Peyer's patch (tissue), 4 donors: ENCODE measurements around the gene SSU72. TPM values are rescaled to one million over a fixed set of nuclear protein-coding genes. Genes with fewer than 3 reads are reported as not detected.
A peak's percentile ranks its signal among the peaks of the same experiment; 100 is the strongest.
"Not testable (repeated sequence)": the region's sequence is repeated elsewhere in the genome, so short reads cannot be mapped to it uniquely, and the experiment has no call there.

Experiments
- DNase-seq, 3 donors: peaks; one replicate each; pipeline ENCODE4 v3.0.0-alpha.2; 2017 to 2019
- H3K27ac ChIP-seq, 4 donors: fragments of 200-600 bp; sonication (generic); one replicate each; pipeline ENCODE4 v1.5.1; 2016 to 2019
- H3K27me3 ChIP-seq, 2 donors: fragments of 200-600 bp; sonication (generic); one replicate each; pipeline ENCODE4 v1.5.1; 2019
- H3K36me3 ChIP-seq, 3 donors: fragments of 200-600 bp; sonication (generic); one replicate each; pipeline ENCODE4 v1.5.1; 2016 to 2019
- H3K4me1 ChIP-seq, 4 donors: fragments of 200-600 bp; sonication (generic); one replicate each; pipeline ENCODE4 v1.5.1; 2016 to 2019
- H3K4me3 ChIP-seq, 4 donors: fragments of 200-600 bp; sonication (generic); 1 replicate in 3 of 4; 2 replicates in 1 of 4; pipeline ENCODE4 v1.5.1; 2016 to 2019; ENCODE audit warnings: mild to moderate bottlenecking in 1 of 4
- H3K9me3 ChIP-seq, 4 donors: fragments of 200-600 bp; sonication (generic); one replicate each; pipeline ENCODE4 v1.5.1; 2016 to 2019; ENCODE audit warnings: mild to moderate bottlenecking in 1 of 4
- CTCF ChIP-seq, 6 experiments: fragments of 450-650 bp in 4 of 6; fragments of 200-600 bp in 2 of 6; sonication (generic) in 1 of 6; IDR thresholded peaks; one replicate each; pipeline ENCODE4 v1.5.1; 2017 to 2019; ENCODE audit warnings: antibody characterized with exemption in 6 of 6, mild to moderate bottlenecking in 3 of 6, moderate library complexity in 1 of 6
- POLR2A ChIP-seq, 2 donors: fragments of 450-650 bp; IDR thresholded peaks; one replicate each; pipeline ENCODE4 v1.5.1; 2017; ENCODE audit warnings: antibody characterized with exemption in 2 of 2, mild to moderate bottlenecking in 2 of 2, moderate library complexity in 2 of 2
- total RNA-seq, 4 donors: library from RNA; depleted of rRNA; stranded (reverse); fragments of >200 nt; gene quantifications; one replicate each; pipeline ENCODE4 v1.1.0, GENCODE V29; 2016

SSU72 gene
- total RNA-seq, 4 donors from 2014 or later: 146 to 182 (median 163) TPM

GRCh38 chr1:1597275-1597930 is 22.7 kb upstream of the SSU72 start:
- H3K4me3 ChIP-seq: no peak overlapping the region
- H3K27ac ChIP-seq: no peak overlapping the region
- DNase-seq: peak in 1 of 3 donors; percentile 54
- H3K9me3 ChIP-seq: no peaks in the 10 kb centered on the region
- H3K4me1 ChIP-seq: peaks cover 0 to 22% (median 6%) of the 10 kb centered on the region in 4 donors
- peaks cover 0 to 14% of the 10 kb centered on the region in 2 donors for H3K27me3 ChIP-seq
- peak in 3 of 6 experiments; percentile 42 to 47 (median 46) for TF ChIP-seq CTCF (IDR thresholded peaks at IDR 0.05)
- no peak for TF ChIP-seq POLR2A (IDR thresholded peaks at IDR 0.05)
- H3K36me3 ChIP-seq: no peaks in the 10 kb centered on the region

GRCh38 chr1:1596493-1597274 is 22.0 kb upstream of the SSU72 start:
- no peak for TF ChIP-seq POLR2A (IDR thresholded peaks at IDR 0.05)
- TF ChIP-seq CTCF (IDR thresholded peaks at IDR 0.05): no peak
- no peak for DNase-seq
- no peak overlapping the region for H3K4me3 ChIP-seq
- peaks cover 0 to 14% of the 10 kb centered on the region in 2 donors for H3K27me3 ChIP-seq
- no peaks in the 10 kb centered on the region for H3K9me3 ChIP-seq
- H3K4me1 ChIP-seq: peaks cover 0 to 22% (median 6%) of the 10 kb centered on the region in 4 donors
- no peaks in the 10 kb centered on the region for H3K36me3 ChIP-seq
- H3K27ac ChIP-seq: no peak overlapping the region

GRCh38 chr1:1595341-1595740 is 20.7 kb upstream of the SSU72 start:
- Histone ChIP-seq H3K27me3 (peaks cover 0 to 11% of the 10 kb centered on the region in 2 donors), H3K4me1 (peaks cover 0 to 17% (median 5%) of the 10 kb centered on the region in 4 donors)
- H3K9me3 ChIP-seq, H3K27ac ChIP-seq, H3K36me3 ChIP-seq, DNase-seq, H3K4me3 ChIP-seq: not testable (repeated sequence)

- no peaks in the 10 kb centered on the region for H3K9me3 ChIP-seq
- no peak for DNase-seq
- H3K27ac ChIP-seq: no peak overlapping the region
- no peak overlapping the region for H3K4me3 ChIP-seq
- H3K4me1 ChIP-seq: peaks cover 0 to 14% (median 4%) of the 10 kb centered on the region in 4 donors
- H3K36me3 ChIP-seq: no peaks in the 10 kb centered on the region
- H3K27me3 ChIP-seq: peaks cover 0 to 8% of the 10 kb centered on the region in 2 donors
- TF ChIP-seq POLR2A (IDR thresholded peaks at IDR 0.05) (no peak), CTCF (IDR thresholded peaks at IDR 0.05) (no peak)
Observed at GRCh38 chr1:1594602-1595260, 20.1 kb upstream of the SSU72 start.

GRCh38 chr1:1593834-1594601 is 19.4 kb upstream of the SSU72 start:
- no peak overlapping the region for H3K27ac ChIP-seq
- no peaks in the 10 kb centered on the region for H3K9me3 ChIP-seq
- TF ChIP-seq POLR2A (IDR thresholded peaks at IDR 0.05) (no peak), CTCF (IDR thresholded peaks at IDR 0.05) (no peak)
- no peak overlapping the region for H3K4me3 ChIP-seq
- peaks cover 0 to 9% (median 1%) of the 10 kb centered on the region in 4 donors for H3K4me1 ChIP-seq
- H3K27me3 ChIP-seq: peaks cover 0 to 5% of the 10 kb centered on the region in 2 donors
- H3K36me3 ChIP-seq: no peaks in the 10 kb centered on the region
- DNase-seq: no peak
